ENCODE results near the gene MAP3K6.

GRCh38 chr1:27372022-27372807 lies 5.5 kb upstream of the MAP3K6 start:
- no peak for TF ChIP-seq CTCF (IDR thresholded peaks at IDR 0.05)
- TF ChIP-seq POLR2A (IDR thresholded peaks at IDR 0.05) = no peak

All from lower leg skin (tissue), 3 donors.